CD4-positive, alpha-beta T cell (primary cell): ENCODE results near the gene CDH4. TPM values are rescaled to one million over a fixed set of nuclear protein-coding genes. Genes with fewer than 3 reads are reported as not detected.

Source experiments
- ATAC-seq: fragments of 200-7000 bp; cut with Tn5 transposase; one replicate; pipeline ENCODE4 v1.10.0; 2022; ENCODE audit warnings: mild to moderate bottlenecking; ENCODE audit not compliant: poor library complexity
- CTCF ChIA-PET: fragments of 350-600 bp; sonication (Branson Sonifier 250); formaldehyde crosslinking; loops from one replicate; lab custom pipeline; 2021; ENCODE audit warnings: antibody characterized with exemption, inconsistent platforms; lab: Charles Lee
- POLR2A ChIA-PET: fragments of 350-600 bp; sonication (Branson Sonifier 250); formaldehyde crosslinking; loops from one replicate; lab custom pipeline; 2021; ENCODE audit warnings: antibody characterized with exemption, inconsistent platforms; lab: Charles Lee
- DNase-seq, 14 experiments: peaks; one replicate each; pipeline ENCODE4 v3.0.0-alpha.2; 2013 to 2020; ENCODE audit warnings: mixed read lengths in 2 of 14
- H3K27ac ChIP-seq, 2 donors: one replicate each; pipeline versions ENCODE4 v1.5.1 to v1.7.0; 2013; ENCODE audit warnings: low read length in 2 of 2, low read depth in 1 of 2, mild to moderate bottlenecking in 1 of 2
- H3K27me3 ChIP-seq, 2 experiments: 1 replicate in 1 of 2; 2 replicates in 1 of 2; pipeline versions ENCODE4 v1.6.1 to v1.7.0; 2013; ENCODE audit warnings: low read length in 2 of 2, control low read depth in 1 of 2, mild to moderate bottlenecking in 1 of 2, moderate library complexity in 1 of 2; ENCODE audit not compliant: insufficient read depth in 2 of 2, control insufficient read depth in 1 of 2
- H3K36me3 ChIP-seq: one replicate; pipeline ENCODE4 v1.6.1; 2013; ENCODE audit warnings: low read length, control low read depth; ENCODE audit not compliant: insufficient read depth
- H3K4me1 ChIP-seq: one replicate; pipeline ENCODE4 v1.6.1; 2013; ENCODE audit warnings: low read length, control low read depth; ENCODE audit not compliant: insufficient read depth
- H3K4me3 ChIP-seq: one replicate; pipeline ENCODE4 v1.5.1; 2013; ENCODE audit warnings: mild to moderate bottlenecking, low read length, moderate library complexity
- H3K9me3 ChIP-seq, 2 experiments: 1 replicate in 1 of 2; 2 replicates in 1 of 2; pipeline versions ENCODE4 v1.6.1 to v1.7.0; 2013; ENCODE audit warnings: low read length in 2 of 2, mild to moderate bottlenecking in 2 of 2, control low read depth in 1 of 2, moderate library complexity in 1 of 2; ENCODE audit not compliant: control insufficient read depth in 1 of 2, insufficient read depth in 1 of 2
- H3K27ac Mint-ChIP-seq: one replicate; pipeline ENCODE4 v1.8.0; 2020; ENCODE audit warnings: mixed read lengths
- H3K27me3 Mint-ChIP-seq: one replicate; pipeline ENCODE4 v1.8.0; 2021; ENCODE audit warnings: mixed read lengths
- H3K36me3 Mint-ChIP-seq: one replicate; pipeline ENCODE4 v1.8.0; 2021; ENCODE audit warnings: low read depth, mixed read lengths
- H3K4me1 Mint-ChIP-seq: one replicate; pipeline ENCODE4 v1.8.0; 2021; ENCODE audit warnings: low read depth, mixed read lengths
- H3K4me3 Mint-ChIP-seq: one replicate; pipeline ENCODE4 v1.8.0; 2020; ENCODE audit warnings: mild to moderate bottlenecking, mixed read lengths
- H3K9me3 Mint-ChIP-seq: one replicate; pipeline ENCODE4 v1.8.0; 2020; ENCODE audit warnings: mixed read lengths
- intact Hi-C, 2 experiments: fragments of 100-400 bp; cut with DNase I in 1 of 2; cut with micrococcal nuclease in 1 of 2; formaldehyde crosslinking; loops; one replicate each; pipeline versions ENCODE4 v1.15.1 to v1.9.0; 2023 to 2025; cut with DNase I, micrococcal nuclease
- total RNA-seq, 174 experiments: library from RNA in 2 of 174; stranded (reverse) in 2 of 174; gene quantifications; one replicate each; pipeline ENCODE4 v1.2.3 and lab custom pipeline; 2021 to 2026
- TF ChIP-seq, protein P1 (sequence below): fragments of 200-600 bp; IDR thresholded peaks from one replicate; pipeline ENCODE4 v1.8.0; 2022; ENCODE audit warnings: antibody characterized with exemption, mild to moderate bottlenecking

The CDH4 gene
- total RNA-seq, 2 experiments from 2014 or later = 0.11 TPM

DNA sequence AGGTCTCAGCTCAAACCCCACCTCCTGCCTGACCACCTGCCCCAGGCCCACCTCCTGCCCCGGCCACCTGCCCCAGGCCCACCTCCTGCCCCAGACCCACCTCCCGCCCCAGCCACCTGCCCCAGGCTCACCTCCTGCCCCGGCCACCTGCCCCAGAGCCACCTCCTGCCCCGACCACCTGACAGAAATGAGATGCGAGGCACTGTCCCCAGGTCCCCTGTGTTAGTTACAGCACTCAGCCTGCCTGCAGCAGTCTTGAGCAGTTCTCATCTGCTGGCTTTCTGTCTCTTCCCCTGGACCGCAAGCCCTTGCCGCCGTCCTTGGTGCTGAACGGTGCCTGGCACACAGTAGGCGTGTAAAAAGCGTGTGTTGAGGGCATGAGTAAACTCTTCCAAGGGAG is 79.5 kb downstream of the CDH4 start:
- DNase-seq = peak in 3 of 14 experiments; percentile 19 to 54 (median 20)
- POLR2A ChIA-PET = no interaction called here
- Mint-ChIP-seq H3K36me3 (no peaks in the 10 kb centered on the region), H3K27ac (no peak overlapping the region), H3K9me3 (no peaks in the 10 kb centered on the region), H3K4me3 (no peak overlapping the region), H3K27me3 (peaks cover 6% of the 10 kb centered on the region), H3K4me1 (no peaks in the 10 kb centered on the region)
- peaks cover 0 to 39% of the 10 kb centered on the region in 2 experiments for H3K9me3 ChIP-seq
- H3K4me3 ChIP-seq = no peak overlapping the region
- no peaks in the 10 kb centered on the region for H3K27me3 ChIP-seq
- no peak for ATAC-seq
- intact Hi-C loops = no loop called here
- no peaks in the 10 kb centered on the region for H3K4me1 ChIP-seq
- CTCF ChIA-PET = no interaction called here
- no peak overlapping the region for H3K27ac ChIP-seq
- TF ChIP-seq, protein P1, sequence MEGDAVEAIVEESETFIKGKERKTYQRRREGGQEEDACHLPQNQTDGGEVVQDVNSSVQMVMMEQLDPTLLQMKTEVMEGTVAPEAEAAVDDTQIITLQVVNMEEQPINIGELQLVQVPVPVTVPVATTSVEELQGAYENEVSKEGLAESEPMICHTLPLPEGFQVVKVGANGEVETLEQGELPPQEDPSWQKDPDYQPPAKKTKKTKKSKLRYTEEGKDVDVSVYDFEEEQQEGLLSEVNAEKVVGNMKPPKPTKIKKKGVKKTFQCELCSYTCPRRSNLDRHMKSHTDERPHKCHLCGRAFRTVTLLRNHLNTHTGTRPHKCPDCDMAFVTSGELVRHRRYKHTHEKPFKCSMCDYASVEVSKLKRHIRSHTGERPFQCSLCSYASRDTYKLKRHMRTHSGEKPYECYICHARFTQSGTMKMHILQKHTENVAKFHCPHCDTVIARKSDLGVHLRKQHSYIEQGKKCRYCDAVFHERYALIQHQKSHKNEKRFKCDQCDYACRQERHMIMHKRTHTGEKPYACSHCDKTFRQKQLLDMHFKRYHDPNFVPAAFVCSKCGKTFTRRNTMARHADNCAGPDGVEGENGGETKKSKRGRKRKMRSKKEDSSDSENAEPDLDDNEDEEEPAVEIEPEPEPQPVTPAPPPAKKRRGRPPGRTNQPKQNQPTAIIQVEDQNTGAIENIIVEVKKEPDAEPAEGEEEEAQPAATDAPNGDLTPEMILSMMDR = no peak
- no peaks in the 10 kb centered on the region for H3K36me3 ChIP-seq

DNA sequence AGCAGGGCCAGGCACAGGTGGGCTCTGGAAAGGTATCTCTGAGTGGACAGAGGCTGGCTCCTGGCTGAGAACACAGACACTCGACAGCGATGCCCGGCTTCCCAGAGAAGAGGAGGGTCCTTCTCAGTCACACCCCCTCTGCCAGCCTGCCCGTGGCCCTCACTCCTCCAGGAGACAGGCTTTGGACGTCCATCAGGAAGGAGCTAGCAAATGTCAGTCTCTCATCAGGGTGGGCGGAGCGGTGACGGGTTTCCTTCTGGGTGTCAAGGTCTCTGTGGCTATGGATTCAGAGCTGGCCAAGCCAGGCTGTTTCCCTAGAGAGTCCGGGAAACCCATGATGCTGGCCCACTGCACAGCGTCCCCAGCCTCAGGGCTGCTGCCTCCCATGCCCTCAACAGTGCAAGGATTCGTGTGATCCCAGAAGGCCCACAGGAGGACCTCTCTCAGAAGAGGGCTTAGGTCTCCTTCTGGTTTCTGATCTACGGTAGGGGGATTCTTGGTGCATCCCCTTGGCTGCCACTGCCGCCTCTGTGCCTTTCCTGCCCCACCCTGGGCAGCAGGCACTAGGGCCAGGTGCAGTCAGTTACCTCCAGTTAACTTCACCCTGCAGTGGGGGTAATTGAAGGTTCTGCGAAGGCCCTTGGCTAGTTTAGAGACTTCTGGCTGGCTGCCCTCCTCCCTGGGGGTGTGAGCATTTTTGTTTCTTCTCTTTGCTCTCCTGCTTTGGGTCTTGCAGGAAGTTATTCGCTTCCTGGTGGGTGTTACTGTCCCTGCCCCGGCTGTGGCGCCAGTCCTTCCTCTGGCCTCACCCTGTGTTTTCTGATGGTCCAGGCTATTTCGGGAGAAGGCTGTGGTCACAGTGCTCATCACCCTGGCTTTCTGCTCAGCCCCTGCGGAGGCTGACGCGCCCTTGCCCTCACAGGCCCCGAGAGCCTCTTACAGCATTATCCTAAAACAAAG is 80.2 kb downstream of the CDH4 start:
- Histone ChIP-seq H3K27me3 (no peaks in the 10 kb centered on the region), H3K27ac (no peak overlapping the region), H3K9me3 (peaks cover 0 to 39% of the 10 kb centered on the region in 2 experiments), H3K36me3 (no peaks in the 10 kb centered on the region), H3K4me1 (no peaks in the 10 kb centered on the region), H3K4me3 (no peak overlapping the region)
- TF ChIP-seq, protein P1 = no peak
- Mint-ChIP-seq H3K4me1 (no peaks in the 10 kb centered on the region), H3K27ac (no peak overlapping the region), H3K4me3 (no peak overlapping the region), H3K27me3 (peaks cover 6% of the 10 kb centered on the region), H3K36me3 (no peaks in the 10 kb centered on the region), H3K9me3 (no peaks in the 10 kb centered on the region)
- DNase-seq = no peak
- ChIA-PET CTCF (no interaction called here), POLR2A (no interaction called here)
- ATAC-seq = no peak
- intact Hi-C loops = no loop called here

DNA sequence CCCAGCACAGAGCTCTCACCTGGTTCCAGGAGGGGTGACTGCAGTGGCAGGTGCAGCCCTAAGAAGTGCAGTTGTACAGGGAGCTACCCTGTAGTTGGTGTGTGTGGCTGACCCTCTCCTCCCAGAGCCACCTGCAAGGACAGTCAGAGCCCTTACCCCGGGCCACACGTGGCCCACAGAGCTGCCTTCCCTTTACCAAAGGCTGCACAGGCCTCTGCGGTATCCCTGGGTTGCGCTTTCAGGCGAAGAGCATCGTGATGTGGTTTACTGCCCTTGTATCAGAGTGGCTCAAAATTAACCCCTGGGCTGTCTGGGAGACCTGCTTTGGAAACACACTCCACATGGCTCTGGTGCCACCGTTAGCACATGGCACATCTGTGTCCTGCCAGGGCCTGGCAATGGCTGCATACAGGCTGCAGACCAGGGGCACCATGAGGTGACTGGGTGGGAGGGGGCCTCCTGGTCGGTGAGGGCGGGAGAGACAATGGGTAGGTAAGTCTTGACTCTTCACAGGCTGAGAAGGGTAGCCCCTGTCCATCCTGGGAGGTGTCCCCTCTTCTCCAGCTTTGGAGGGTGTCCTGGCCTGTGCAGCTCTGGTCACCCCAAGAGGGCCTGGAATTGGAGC is 81.5 kb downstream of the CDH4 start:
- DNase-seq (no peak), ATAC-seq (no peak)
- H3K27ac ChIP-seq = no peak overlapping the region
- ChIA-PET POLR2A (no interaction called here), CTCF (no interaction called here)
- H3K36me3 Mint-ChIP-seq = no peaks in the 10 kb centered on the region
- H3K27me3 ChIP-seq = no peaks in the 10 kb centered on the region
- H3K4me3 Mint-ChIP-seq = no peak overlapping the region
- H3K4me1 ChIP-seq = no peaks in the 10 kb centered on the region
- TF ChIP-seq, protein P1 = no peak
- no peak overlapping the region for H3K4me3 ChIP-seq
- H3K27ac Mint-ChIP-seq = no peak overlapping the region
- no peaks in the 10 kb centered on the region for H3K9me3 Mint-ChIP-seq
- peaks cover 0 to 39% of the 10 kb centered on the region in 2 experiments for H3K9me3 ChIP-seq
- no peaks in the 10 kb centered on the region for H3K4me1 Mint-ChIP-seq
- H3K27me3 Mint-ChIP-seq = peaks cover 6% of the 10 kb centered on the region
- no peaks in the 10 kb centered on the region for H3K36me3 ChIP-seq
- intact Hi-C loops = no loop called here
